SK-N-SH treated with all-trans-retinoic acid at 6 μM for 48 hours (cell line): Measurements from ENCODE around the gene HSPA12A.
"Not testable (repeated sequence)": the region's sequence is repeated elsewhere in the genome, so short reads cannot be mapped to it uniquely, and the experiment has no call there.

Source experiments
- ATAC-seq: fragments of 200-7000 bp; cut with Tn5 transposase; 3 replicates; pipeline ENCODE4 v1.9.1; 2020; ENCODE audit warnings: mild to moderate bottlenecking, moderate library complexity
- ARNTL ChIP-seq: fragments of 450-650 bp; formaldehyde crosslinking; IDR thresholded peaks from 2 replicates; pipeline ENCODE4 v1.5.0; 2020; ENCODE audit warnings: low read depth, mild to moderate bottlenecking, moderate library complexity, borderline replicate concordance
- BACH2 ChIP-seq: fragments of 250-450 bp; sonication (Bioruptor Pico); IDR thresholded peaks from 2 replicates; pipeline ENCODE4 v1.9.0; 2021; ENCODE audit warnings: mild to moderate bottlenecking, borderline replicate concordance
- CREB5 ChIP-seq: fragments of 250-450 bp; sonication (Bioruptor Pico); IDR thresholded peaks from 2 replicates; pipeline ENCODE4 v1.5.1; 2020; ENCODE audit warnings: low read depth, mild to moderate bottlenecking, moderate library complexity
- CSDC2 ChIP-seq: fragments of 250-450 bp; sonication (Bioruptor Pico); IDR thresholded peaks from 2 replicates; pipeline ENCODE4 v1.5.0; 2020; ENCODE audit warnings: mild to moderate bottlenecking, moderate library complexity
- CSRNP3 ChIP-seq: fragments of 250-450 bp; sonication (Bioruptor Pico); IDR thresholded peaks from 2 replicates; pipeline ENCODE4 v1.5.1; 2021; ENCODE audit warnings: mild to moderate bottlenecking, moderate library complexity
- ESRRG ChIP-seq: fragments of 250-450 bp; sonication (Bioruptor Pico); IDR thresholded peaks from 2 replicates; pipeline ENCODE4 v1.6.1; 2021; ENCODE audit warnings: mild to moderate bottlenecking
- ISL1 ChIP-seq: fragments of 250-450 bp; sonication (Bioruptor Pico); IDR thresholded peaks from 2 replicates; pipeline ENCODE4 v2.1.2; 2022; ENCODE audit warnings: mild to moderate bottlenecking, moderate library complexity
- OSR1 ChIP-seq: fragments of 250-450 bp; sonication (Bioruptor Pico); IDR thresholded peaks from 2 replicates; pipeline ENCODE4 v1.8.0; 2022; ENCODE audit warnings: moderate library complexity, mild to moderate bottlenecking, inconsistent platforms
- PATZ1 ChIP-seq: fragments of 250-450 bp; sonication (Bioruptor Pico); IDR thresholded peaks from 2 replicates; pipeline ENCODE4 v1.8.0; 2020; ENCODE audit warnings: mild to moderate bottlenecking, moderate library complexity, borderline replicate concordance
- POU6F1 ChIP-seq: fragments of 250-450 bp; sonication (Bioruptor Pico); IDR thresholded peaks from 2 replicates; pipeline ENCODE4 v1.8.0; 2021; ENCODE audit warnings: low read depth, mild to moderate bottlenecking, moderate library complexity, borderline replicate concordance
- PPARA ChIP-seq: fragments of 250-450 bp; sonication (Bioruptor Pico); IDR thresholded peaks from 2 replicates; pipeline ENCODE4 v1.5.0; 2020; ENCODE audit warnings: mild to moderate bottlenecking, borderline replicate concordance
- SNAI2 ChIP-seq: fragments of 250-450 bp; sonication (Bioruptor Pico); IDR thresholded peaks from 2 replicates; pipeline ENCODE4 v1.5.0; 2020; ENCODE audit warnings: mild to moderate bottlenecking, moderate library complexity
- TCF4 ChIP-seq: fragments of 250-450 bp; sonication (Bioruptor Pico); IDR thresholded peaks from 2 replicates; pipeline ENCODE4 v1.8.0; 2021; ENCODE audit warnings: mild to moderate bottlenecking, moderate library complexity, borderline replicate concordance
- TOX ChIP-seq: fragments of 250-450 bp; sonication (Bioruptor Pico); IDR thresholded peaks from 2 replicates; pipeline ENCODE4 v1.8.0; 2021; ENCODE audit warnings: mild to moderate bottlenecking, moderate library complexity, borderline replicate concordance
- TSHZ2 ChIP-seq: fragments of 250-450 bp; sonication (Bioruptor Pico); IDR thresholded peaks from 2 replicates; pipeline ENCODE4 v1.5.0; 2020; ENCODE audit warnings: mild to moderate bottlenecking, moderate library complexity
- ZC3H10 ChIP-seq: fragments of 250-450 bp; sonication (Bioruptor Pico); IDR thresholded peaks from 2 replicates; pipeline ENCODE4 v1.5.1; 2021; ENCODE audit warnings: mild to moderate bottlenecking, moderate library complexity
- ZNF70 ChIP-seq: fragments of 450-650 bp; formaldehyde crosslinking; IDR thresholded peaks from 2 replicates; pipeline ENCODE4 v1.5.0; 2020; ENCODE audit warnings: mild to moderate bottlenecking, moderate library complexity

Gene HSPA12A

GRCh38 chr10:116713846-116714245, 28.5 kb downstream of the HSPA12A start (continued):
- TF ChIP-seq CREB5 (CRISPR knock-in tag) (no peak), PPARA (CRISPR knock-in tag) (no peak), PATZ1 (CRISPR knock-in tag) (no peak)

GRCh38 chr10:116712989-116713543, 29.3 kb downstream of the HSPA12A start:
- ATAC-seq, result no peak
- TF ChIP-seq CSRNP3 (CRISPR knock-in tag), result no peak
- no peak for TF ChIP-seq TSHZ2
- TF ChIP-seq TCF4 (CRISPR knock-in tag), result no peak
- no peak for TF ChIP-seq ISL1
- no peak for TF ChIP-seq OSR1 (CRISPR knock-in tag)
- no peak for TF ChIP-seq PPARA (CRISPR knock-in tag)
- TF ChIP-seq PATZ1 (CRISPR knock-in tag), result no peak
- no peak for TF ChIP-seq ESRRG
- no peak for TF ChIP-seq POU6F1 (CRISPR knock-in tag)
- no peak for TF ChIP-seq ZC3H10 (CRISPR knock-in tag)
- no peak for TF ChIP-seq TOX
- TF ChIP-seq BACH2 (CRISPR knock-in tag), result no peak
- TF ChIP-seq ZNF70 (CRISPR knock-in tag), result no peak
- TF ChIP-seq CREB5 (CRISPR knock-in tag), result no peak

- no peak for ATAC-seq
- TF ChIP-seq ESRRG (no peak), CSDC2 (CRISPR knock-in tag) (no peak), SNAI2 (CRISPR knock-in tag) (no peak), TSHZ2 (no peak), ISL1 (no peak), ARNTL (CRISPR knock-in tag) (no peak)
Measured at GRCh38 chr10:116712519-116712918, 29.8 kb downstream of the HSPA12A start.

- not testable (repeated sequence) for ATAC-seq
Measured at GRCh38 chr10:116711803-116712202, 30.6 kb downstream of the HSPA12A start.
